Muscle of leg (tissue), 11 donors: ENCODE results near the gene CTIF. TPM values are rescaled to one million over a fixed set of nuclear protein-coding genes. Genes with fewer than 3 reads are reported as not detected.

Experiments
- DNase-seq: peaks from one replicate; pipeline ENCODE4 v3.0.0; 2013
- H3K27ac ChIP-seq: one replicate; pipeline ENCODE4 v1.5.1; 2013; ENCODE audit warnings: mild to moderate bottlenecking, low read length, control low read depth
- H3K27me3 ChIP-seq: one replicate; pipeline ENCODE4 v1.6.1; 2013; ENCODE audit warnings: low read length; ENCODE audit not compliant: control insufficient read depth, insufficient read depth
- H3K36me3 ChIP-seq: one replicate; pipeline ENCODE4 v1.6.1; 2013; ENCODE audit warnings: low read length; ENCODE audit not compliant: control insufficient read depth, insufficient read depth
- H3K4me1 ChIP-seq: one replicate; pipeline ENCODE4 v1.6.1; 2013; ENCODE audit warnings: low read length; ENCODE audit not compliant: control insufficient read depth, insufficient read depth
- H3K4me3 ChIP-seq: one replicate; pipeline ENCODE4 v1.5.1; 2013; ENCODE audit warnings: low read length, control low read depth
- H3K9me3 ChIP-seq: replicated peaks from 2 replicates; pipeline ENCODE4 v1.6.1; 2013; ENCODE audit warnings: low read depth, low read length; ENCODE audit not compliant: control insufficient read depth
- WGBS: methylation state at CpG from one replicate; pipeline ENCODE4 v1.1.5; 2013; ENCODE audit warnings: missing lambda C conversion rate; ENCODE audit not compliant: insufficient coverage; 5-methylcytosine and 5-hydroxymethylcytosine counted together
- polyA plus RNA-seq, 8 donors: library from polyadenylated mRNA; unstranded; fragments of 120-200 nt; gene quantifications; one replicate each; pipeline versions ENCODE4 v1.2.1 to v1.2.3, GENCODE V29; 2013; ENCODE audit warnings: inconsistent platforms in 1 of 8, low replicate concordance in 1 of 8; ENCODE audit not compliant: insufficient read length in 8 of 8, insufficient read depth in 1 of 8
- total RNA-seq: library from RNA; stranded (reverse); fragments of 120-200 nt; gene quantifications from one replicate; pipeline ENCODE4 v1.2.4, GENCODE V29; 2013

Gene CTIF
- total and polyA plus RNA-seq, 9 donors: 16.3 to 46.8 (median 32.5) TPM

DNA sequence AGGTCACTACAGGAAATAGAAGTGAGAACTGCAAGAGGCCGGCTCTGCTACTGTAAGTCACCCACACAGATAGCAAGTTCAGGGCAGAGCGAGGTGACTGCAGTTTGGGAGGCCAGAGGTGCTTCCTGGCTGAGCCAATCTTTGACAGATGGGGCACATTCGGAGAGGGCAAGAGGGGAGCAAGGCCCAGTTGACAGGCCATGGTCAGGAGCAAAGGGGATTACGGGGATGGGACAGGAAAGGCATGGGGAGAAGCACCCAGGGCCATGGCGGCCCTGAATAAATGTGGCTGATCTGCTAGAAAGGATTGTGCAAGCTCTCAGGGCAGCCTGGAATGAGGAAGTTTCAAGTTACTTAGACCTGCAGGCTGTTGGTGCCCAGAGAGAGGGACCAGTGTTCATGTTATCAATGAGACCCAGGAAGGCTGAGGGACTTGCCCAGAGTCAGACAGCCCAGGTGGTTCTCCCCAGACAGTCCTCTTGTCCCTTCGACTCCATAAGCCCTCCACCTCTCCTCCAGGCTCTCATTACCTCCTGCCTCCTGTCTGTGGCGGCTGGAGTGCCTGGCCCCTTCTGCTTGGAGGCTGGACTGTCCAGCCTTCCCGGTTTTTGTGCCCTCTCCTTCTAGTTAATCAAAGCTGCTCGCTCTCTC, 123.3 kb downstream of the CTIF start:
- peaks cover 25% of the 10 kb centered on the region for H3K4me1 ChIP-seq

DNA sequence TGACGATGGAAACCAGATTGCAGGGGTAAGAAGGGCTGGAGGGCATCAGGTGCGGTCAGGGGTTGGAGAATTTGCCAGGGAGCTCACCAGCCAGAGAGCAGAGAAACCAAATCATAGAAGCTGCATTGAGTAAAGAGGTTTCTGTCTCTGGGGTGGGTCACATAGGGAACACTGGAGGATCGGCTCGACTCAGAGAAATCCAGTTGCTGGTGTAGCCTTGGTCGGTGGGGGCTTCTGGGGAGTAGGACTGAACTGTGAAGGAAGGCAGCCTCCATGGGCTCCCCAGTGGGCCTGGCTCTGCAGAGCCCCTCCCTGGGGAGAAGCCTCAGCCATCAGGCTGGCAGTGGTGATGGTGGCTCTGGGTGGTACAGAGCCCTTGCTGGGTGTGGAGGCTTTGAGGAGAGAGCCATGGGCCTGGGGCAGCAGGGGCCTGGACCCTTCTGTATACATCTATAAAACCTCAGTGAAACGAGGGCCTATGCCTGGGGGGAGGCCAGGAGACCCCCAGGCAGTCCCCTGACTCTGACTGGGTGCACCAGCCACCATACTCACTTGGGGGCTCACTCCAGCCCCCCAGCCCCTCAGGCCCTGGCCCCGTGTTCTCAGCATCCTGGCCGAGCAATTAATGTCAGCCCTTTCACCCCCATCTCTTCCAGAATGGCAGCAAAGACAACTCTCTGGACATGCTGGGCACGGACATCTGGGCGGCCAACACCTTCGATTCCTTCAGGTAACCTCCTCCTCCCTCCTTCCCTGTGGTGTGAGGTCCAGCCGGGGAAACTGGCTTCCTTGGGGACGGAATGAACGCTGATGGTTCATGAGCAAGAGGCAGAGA, 124.5 kb downstream of the CTIF start:
- peaks cover 20% of the 10 kb centered on the region for H3K4me1 ChIP-seq
- 88% methylated on average over 8 of the region's 14 CpGs for WGBS

More for the DNA sequence above, 123.3 kb downstream of the CTIF start:
- Histone ChIP-seq H3K27ac (no peak overlapping the region), H3K9me3 (peaks cover 4% of the 10 kb centered on the region), H3K4me3 (no peak overlapping the region), H3K27me3 (no peaks in the 10 kb centered on the region), H3K36me3 (peaks cover 13% of the 10 kb centered on the region)
- peak; percentile 32 for DNase-seq
- WGBS: 37% methylated on average over 6 of the region's 9 CpGs

DNA sequence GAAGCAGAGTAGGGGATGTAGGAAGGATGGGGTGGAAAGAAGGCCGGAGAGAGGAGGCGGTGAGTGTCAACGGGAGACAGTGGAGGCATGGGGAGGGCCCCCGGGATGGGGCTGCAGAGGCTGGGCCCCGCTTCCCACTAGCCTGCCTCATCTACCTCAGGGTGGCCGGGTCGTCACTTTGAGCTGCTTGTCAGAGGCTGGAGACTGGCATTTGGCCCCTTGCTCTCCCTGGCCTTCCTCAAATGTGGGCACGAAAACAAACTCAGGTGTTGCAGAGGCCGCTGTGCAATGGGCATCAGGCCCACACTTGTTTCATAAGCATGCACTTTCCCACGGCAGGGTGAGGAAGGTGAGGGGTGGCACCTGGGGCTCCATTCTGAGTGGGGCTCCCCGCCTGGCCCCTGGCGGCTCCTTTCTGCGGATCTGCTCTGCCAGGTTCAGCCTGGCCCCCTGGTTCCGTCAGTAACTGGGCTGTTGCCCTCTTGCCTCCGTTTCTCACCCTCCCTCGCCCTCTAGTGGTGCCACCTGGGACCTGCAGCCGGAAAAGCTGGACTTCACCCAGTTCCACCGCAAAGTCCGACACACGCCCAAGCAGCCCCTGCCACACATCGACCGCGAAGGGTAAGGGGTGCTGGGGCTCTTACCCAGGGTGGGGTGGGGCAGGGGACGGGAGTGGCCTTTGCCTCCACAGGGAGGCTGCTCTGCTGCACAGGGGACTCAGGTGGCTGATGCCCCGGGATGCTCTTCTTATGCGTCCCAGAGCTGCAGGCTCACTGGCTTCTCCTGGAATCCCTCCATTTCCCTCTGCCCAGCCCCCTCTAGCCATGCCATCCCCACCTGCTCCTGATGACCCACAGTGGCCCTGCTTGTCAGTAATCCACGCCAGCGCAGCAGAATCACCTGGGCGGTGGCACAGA, 125.4 kb downstream of the CTIF start:
- H3K27me3 ChIP-seq: no peaks in the 10 kb centered on the region
- DNase-seq: peak; percentile 43
- H3K4me3 ChIP-seq: no peak overlapping the region
- 60% methylated on average over 13 of the region's 29 CpGs for WGBS
- no peak overlapping the region for H3K27ac ChIP-seq
- H3K36me3 ChIP-seq: peaks cover 20% of the 10 kb centered on the region
- H3K9me3 ChIP-seq: peaks cover 4% of the 10 kb centered on the region
- H3K4me1 ChIP-seq: peaks cover 20% of the 10 kb centered on the region

More for the DNA sequence above, 124.5 kb downstream of the CTIF start:
- DNase-seq: no peak
- peaks cover 4% of the 10 kb centered on the region for H3K9me3 ChIP-seq
- no peaks in the 10 kb centered on the region for H3K27me3 ChIP-seq
- no peak overlapping the region for H3K4me3 ChIP-seq
- H3K27ac ChIP-seq: no peak overlapping the region
- peaks cover 13% of the 10 kb centered on the region for H3K36me3 ChIP-seq

DNA sequence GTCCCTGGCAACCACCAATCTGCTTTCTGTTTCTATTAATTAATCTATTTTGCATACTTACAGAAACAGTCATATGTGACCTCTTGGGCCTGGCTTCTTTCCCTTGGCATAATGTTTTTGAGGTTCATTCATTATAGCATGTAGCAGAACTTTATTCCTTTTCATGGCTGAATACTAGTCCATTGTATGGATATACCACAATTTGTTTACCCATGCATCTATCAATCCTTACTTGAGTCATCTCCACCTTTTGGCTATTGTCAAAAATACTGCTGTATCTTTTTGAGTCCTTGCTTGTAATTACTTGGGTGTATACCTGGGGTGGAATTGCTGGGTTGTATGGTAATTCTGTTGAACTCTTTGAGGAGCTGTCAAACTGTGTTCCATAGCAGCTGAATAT, 126.8 kb downstream of the CTIF start:
- Histone ChIP-seq H3K27me3 (no peaks in the 10 kb centered on the region), H3K27ac (no peak overlapping the region), H3K36me3 (peaks cover 26% of the 10 kb centered on the region), H3K4me3 (no peak overlapping the region), H3K4me1 (peaks cover 14% of the 10 kb centered on the region), H3K9me3 (peaks cover 5% of the 10 kb centered on the region)
- no peak for DNase-seq

DNA sequence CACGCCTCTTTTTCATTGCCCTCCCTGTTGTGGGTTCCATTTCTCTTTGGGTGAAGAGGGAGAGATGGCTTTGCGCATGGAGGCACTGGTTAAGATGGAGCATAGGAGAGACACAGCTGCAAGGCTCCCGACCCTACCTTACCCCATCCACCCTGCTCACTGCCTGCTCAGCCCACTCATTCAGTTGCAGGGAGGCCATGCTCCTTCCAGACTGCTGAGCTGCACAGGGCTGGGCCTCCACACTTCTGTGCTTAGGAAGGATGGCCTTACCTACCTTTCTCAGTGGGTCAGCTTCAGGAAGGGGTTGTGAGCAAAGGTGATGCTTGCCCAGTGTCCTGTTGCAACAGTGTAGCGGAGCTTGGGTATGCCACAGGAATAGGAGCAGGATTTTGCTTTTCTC, 127.8 kb downstream of the CTIF start:
- H3K36me3 ChIP-seq: peaks cover 36% of the 10 kb centered on the region
- 100% methylated on average over 1 of the region's 4 CpGs for WGBS

DNA sequence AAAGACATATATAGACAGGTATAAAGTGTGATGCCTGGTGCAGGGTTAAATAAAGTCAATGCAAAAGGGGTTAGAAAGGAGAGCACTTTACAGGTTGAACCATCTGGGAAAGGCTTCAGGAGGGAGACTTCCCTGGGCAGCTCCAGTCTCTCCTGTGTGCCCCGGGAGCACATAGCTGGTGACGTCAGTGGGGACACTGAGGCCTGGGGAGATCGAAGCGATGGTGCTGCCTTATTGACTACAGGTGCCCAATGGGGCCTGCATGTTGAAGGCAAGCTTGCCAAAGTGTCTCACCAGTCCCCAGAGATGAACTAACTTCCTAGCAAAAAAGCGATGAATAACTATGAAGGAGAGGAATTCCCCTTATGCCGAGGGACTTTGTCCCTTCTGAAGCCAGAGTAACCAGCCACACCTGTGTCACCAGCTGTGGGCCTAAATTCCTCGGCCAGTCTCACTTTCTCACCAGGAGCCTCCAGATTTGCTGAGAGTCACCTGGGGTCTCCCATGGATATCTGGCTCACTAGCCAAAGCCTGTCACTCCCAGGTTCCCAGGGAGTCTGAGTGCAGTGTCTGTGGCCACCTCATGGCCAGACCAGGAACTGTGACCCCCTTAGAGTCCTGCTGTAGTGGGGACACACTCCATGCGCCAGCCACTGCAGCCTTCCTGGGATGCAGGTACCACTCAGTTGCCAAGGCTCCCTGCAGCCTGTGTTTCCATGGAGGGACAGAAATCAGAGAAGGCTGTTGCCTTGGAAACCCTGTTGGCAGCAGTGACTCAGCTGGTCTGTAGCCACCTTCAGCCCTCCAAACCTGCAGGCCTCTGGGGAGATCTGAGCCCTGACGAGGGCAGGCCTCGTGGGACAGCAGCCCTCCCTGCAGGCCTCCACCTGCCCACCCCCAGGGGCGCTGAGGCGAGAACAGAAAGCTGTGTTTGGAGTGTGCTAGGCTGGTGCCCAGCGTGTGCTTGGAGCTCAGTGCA, 128.7 kb downstream of the CTIF start:
- 81% methylated on average over 8 of the region's 13 CpGs for WGBS
- Histone ChIP-seq H3K27ac (no peak overlapping the region), H3K36me3 (peaks cover 43% of the 10 kb centered on the region), H3K4me1 (peaks cover 3% of the 10 kb centered on the region), H3K4me3 (no peak overlapping the region), H3K9me3 (peaks cover 16% of the 10 kb centered on the region), H3K27me3 (no peaks in the 10 kb centered on the region)
- no peak for DNase-seq

More for the DNA sequence above, 127.8 kb downstream of the CTIF start:
- no peak for DNase-seq
- Histone ChIP-seq H3K9me3 (peaks cover 15% of the 10 kb centered on the region), H3K4me3 (no peak overlapping the region), H3K27me3 (no peaks in the 10 kb centered on the region), H3K4me1 (peaks cover 10% of the 10 kb centered on the region), H3K27ac (no peak overlapping the region)

DNA sequence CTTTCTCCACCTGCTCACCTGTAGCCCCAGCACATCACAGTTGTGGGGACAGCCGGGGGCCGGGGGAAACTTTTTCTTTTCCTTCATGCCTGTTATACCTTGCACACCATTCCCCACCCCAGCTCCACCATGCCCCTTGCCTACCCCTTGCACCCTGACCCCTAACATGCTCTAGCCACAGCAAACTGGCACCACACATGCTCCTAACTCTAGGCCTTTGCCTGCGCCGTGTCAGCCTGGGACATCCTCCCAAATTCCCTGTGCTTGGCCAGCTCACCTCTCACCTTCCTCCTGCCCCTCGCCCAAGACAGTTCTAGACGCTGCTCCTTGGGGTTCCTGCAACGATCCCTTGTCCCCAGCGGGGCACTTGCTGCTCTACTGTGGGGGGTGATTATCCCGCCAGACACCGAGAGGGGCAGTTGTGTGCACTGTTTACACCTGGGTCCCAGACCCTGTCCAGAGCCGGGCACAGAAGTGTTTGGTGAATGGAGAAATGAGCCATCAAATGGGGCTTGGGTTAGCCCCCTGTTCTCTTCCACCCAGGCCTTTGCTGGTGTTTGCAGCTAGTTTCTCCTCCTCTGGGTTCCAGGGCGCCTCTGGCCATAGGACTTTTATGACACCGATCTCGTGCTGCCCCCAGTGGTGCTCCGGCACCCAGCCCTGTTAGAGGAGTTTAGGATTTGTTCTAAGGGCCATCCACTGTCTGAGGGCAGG, 129.8 kb downstream of the CTIF start:
- Histone ChIP-seq H3K4me1 (peaks cover 3% of the 10 kb centered on the region), H3K9me3 (peaks cover 16% of the 10 kb centered on the region), H3K36me3 (peaks cover 44% of the 10 kb centered on the region), H3K27ac (no peak overlapping the region), H3K27me3 (no peaks in the 10 kb centered on the region), H3K4me3 (no peak overlapping the region)
- DNase-seq: no peak
- WGBS: 92% methylated on average over 10 of the region's 15 CpGs

DNA sequence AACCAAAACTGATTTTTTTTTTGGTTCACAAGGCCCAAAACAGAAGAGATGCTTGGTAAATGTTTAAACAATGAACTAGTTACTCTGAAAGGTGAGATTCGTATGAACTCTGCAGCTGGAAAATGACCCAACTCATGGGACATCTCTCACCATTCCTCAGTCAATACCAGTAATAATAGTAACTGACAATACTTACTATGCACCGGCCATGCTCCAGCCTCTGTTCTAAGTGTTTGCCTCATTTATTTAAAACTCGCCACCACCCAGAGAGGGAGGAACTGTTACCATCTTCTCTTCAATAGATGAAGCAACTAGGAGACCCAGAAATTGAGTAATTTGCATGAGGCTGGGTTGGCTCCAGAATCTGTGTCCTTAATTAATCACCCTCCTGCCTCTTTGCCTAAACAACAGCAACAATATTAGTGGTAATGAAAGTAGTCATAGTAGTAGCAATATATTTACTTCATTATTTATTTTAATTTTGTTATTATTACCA, 130.4 kb downstream of the CTIF start:
- Histone ChIP-seq H3K4me1 (no peaks in the 10 kb centered on the region), H3K4me3 (no peak overlapping the region), H3K36me3 (peaks cover 44% of the 10 kb centered on the region), H3K27me3 (no peaks in the 10 kb centered on the region), H3K27ac (no peak overlapping the region), H3K9me3 (peaks cover 16% of the 10 kb centered on the region)
- WGBS: no CpG with 5 or more reads among the region's 3 CpGs
- DNase-seq: no peak
